GM21528 (cell line): Measurements from ENCODE around the gene RCBTB1.
"Not testable (repeated sequence)": the region's sequence is repeated elsewhere in the genome, so short reads cannot be mapped to it uniquely, and the experiment has no call there.

Source experiments
- ATAC-seq: cut with Tn5 transposase; IDR thresholded peaks from one replicate; pipeline ENCODE4 v1.9.1; 2021; ENCODE audit warnings: mild to moderate bottlenecking, moderate library complexity; ENCODE audit not compliant: unreplicated experiment, low FRiP score

The RCBTB1 gene

GRCh38 chr13:49606747-49607648, 21.6 kb upstream of the RCBTB1 start:
- peak; percentile 92 for ATAC-seq

GRCh38 chr13:49604570-49604969, 19.2 kb upstream of the RCBTB1 start:
- ATAC-seq, result no peak

GRCh38 chr13:49602615-49603014, 17.3 kb upstream of the RCBTB1 start:
- not testable (repeated sequence) for ATAC-seq

GRCh38 chr13:49602005-49602404, 16.6 kb upstream of the RCBTB1 start:
- no peak for ATAC-seq

GRCh38 chr13:49597043-49597641, 11.8 kb upstream of the RCBTB1 start:
- ATAC-seq, result no peak

- ATAC-seq, result no peak
Measured at GRCh38 chr13:49596221-49596620, 10.9 kb upstream of the RCBTB1 start.

GRCh38 chr13:49594576-49594975, 9.2 kb upstream of the RCBTB1 start:
- ATAC-seq, result no peak

- ATAC-seq, result not testable (repeated sequence)
Measured at GRCh38 chr13:49593876-49594275, 8.5 kb upstream of the RCBTB1 start.

GRCh38 chr13:49590714-49591113, 5.4 kb upstream of the RCBTB1 start:
- not testable (repeated sequence) for ATAC-seq

GRCh38 chr13:49587311-49587847, 2.0 kb upstream of the RCBTB1 start:
- no peak for ATAC-seq

- ATAC-seq, result no peak
Measured at GRCh38 chr13:49586717-49587116, 1.4 kb upstream of the RCBTB1 start.

GRCh38 chr13:49584771-49585182, 581 bp downstream of the RCBTB1 start:
- peak; percentile 15 for ATAC-seq

- ATAC-seq, result no peak
Measured at GRCh38 chr13:49580980-49581680, 4.2 kb downstream of the RCBTB1 start.

GRCh38 chr13:49579501-49579900, 5.9 kb downstream of the RCBTB1 start:
- no peak for ATAC-seq

- ATAC-seq, result peak; percentile 65
Measured at GRCh38 chr13:49571299-49572240, 13.8 kb downstream of the RCBTB1 start.

GRCh38 chr13:49569993-49570689, 15.2 kb downstream of the RCBTB1 start:
- ATAC-seq, result no peak

GRCh38 chr13:49567491-49567890, 17.9 kb downstream of the RCBTB1 start:
- no peak for ATAC-seq

- no peak for ATAC-seq
Measured at GRCh38 chr13:49566461-49566860, 18.9 kb downstream of the RCBTB1 start.

- not testable (repeated sequence) for ATAC-seq
Measured at GRCh38 chr13:49565461-49565860, 19.9 kb downstream of the RCBTB1 start.
